Gastrocnemius medialis (tissue), 4 donors: ENCODE results near the gene CYP2R1. TPM values are rescaled to one million over a fixed set of nuclear protein-coding genes. Genes with fewer than 3 reads are reported as not detected.

Experiments
- ATAC-seq, 2 donors: fragments of 150-250 bp; one replicate each; pipeline ENCODE4 v1.9.1; 2016
- DNase-seq, 2 donors: peaks; one replicate each; pipeline ENCODE4 v3.0.0-alpha.2; 2019
- H3K27ac ChIP-seq, 4 donors: fragments of 200-600 bp; sonication (generic); 1 replicate in 1 of 4; 2 replicates in 3 of 4; pipeline ENCODE4 v1.5.1; 2016 to 2018; ENCODE audit warnings: mild to moderate bottlenecking in 2 of 4, moderate library complexity in 1 of 4
- H3K27me3 ChIP-seq, 3 donors: fragments of 200-600 bp; sonication (generic) in 2 of 3; 1 replicate in 1 of 3; 2 replicates in 2 of 3; pipeline versions ENCODE4 v1.5.1 to v1.6.0; 2016 to 2019; ENCODE audit warnings: mild to moderate bottlenecking in 1 of 3, moderate library complexity in 1 of 3
- H3K36me3 ChIP-seq, 2 donors: fragments of 200-600 bp; sonication (generic) in 1 of 2; one replicate each; pipeline ENCODE4 v1.5.1; 2017 to 2018
- H3K4me1 ChIP-seq, 2 donors: fragments of 200-600 bp; sonication (generic) in 1 of 2; one replicate each; pipeline ENCODE4 v1.5.1; 2016 to 2017; ENCODE audit warnings: mild to moderate bottlenecking in 2 of 2
- H3K4me3 ChIP-seq, 4 donors: fragments of 200-600 bp; sonication (generic) in 3 of 4; 1 replicate in 1 of 4; 2 replicates in 3 of 4; pipeline ENCODE4 v1.5.1; 2016 to 2019; ENCODE audit warnings: mild to moderate bottlenecking in 2 of 4
- H3K9me3 ChIP-seq, 3 donors: fragments of 200-600 bp; sonication (generic) in 2 of 3; 1 replicate in 1 of 3; 2 replicates in 2 of 3; pipeline ENCODE4 v1.5.1; 2016 to 2019
- CTCF ChIP-seq, 5 experiments: fragments of 450-650 bp in 3 of 5; fragments of 200-600 bp in 2 of 5; sonication (generic) in 2 of 5; IDR thresholded peaks in 4 of 5; conservative IDR thresholded peaks in 1 of 5; 1 replicate in 4 of 5; 2 replicates in 1 of 5; pipeline ENCODE4 v1.5.1; 2016 to 2019; ENCODE audit warnings: antibody characterized with exemption in 5 of 5, mild to moderate bottlenecking in 3 of 5, moderate library complexity in 3 of 5
- POLR2A ChIP-seq, 2 donors: fragments of 450-650 bp; IDR thresholded peaks; one replicate each; pipeline ENCODE4 v1.6.1; 2017; ENCODE audit warnings: antibody characterized with exemption in 2 of 2, mild to moderate bottlenecking in 2 of 2, moderate library complexity in 2 of 2
- in situ Hi-C, 4 donors: fragments of 200-750 bp; cut with MboI; loops; one replicate each; pipeline versions ENCODE4 v1.15.0 to v1.8.0; 2017; ENCODE audit warnings: low sequenced_read_pairs in 4 of 4
- intact Hi-C: fragments of 100-400 bp; cut with DNase I; formaldehyde crosslinking; loops from one replicate; pipeline ENCODE4 v1.15.1; 2023; ENCODE audit warnings: low total_unique reads
- total RNA-seq, 4 donors: library from RNA; depleted of rRNA; stranded (reverse); fragments of >200 nt; gene quantifications; one replicate each; pipeline versions ENCODE4 v1.1.0 to v1.2.3, GENCODE V29; 2016

CYP2R1 gene
- total RNA-seq, 4 donors from 2014 or later = 4.6 to 9.2 (median 4.8) TPM

GRCh38 chr11:14898355-14898754 is 6.3 kb upstream of the CYP2R1 start:
- H3K4me1 ChIP-seq = no peaks in the 10 kb centered on the region
- TF ChIP-seq POLR2A (IDR thresholded peaks at IDR 0.05) = no peak
- TF ChIP-seq CTCF (IDR thresholded peaks at IDR 0.05 in 4 of 5, conservative IDR thresholded peaks at IDR 0.05 in 1 of 5) = no peak
- DNase-seq (no peak), ATAC-seq (no peak)
- in situ Hi-C loops = loop anchor here (10.0 to 25.0 kb wide), 3 partner anchors 361 to 386 kb away; partner anchors contain the start of gene PSMA1 (in 3 of the 4)
- peaks cover 0 to 4% (median 0%) of the 10 kb centered on the region in 3 donors for H3K27me3 ChIP-seq
- no peak overlapping the region for H3K27ac ChIP-seq
- no peak overlapping the region for H3K4me3 ChIP-seq
- no peaks in the 10 kb centered on the region for H3K9me3 ChIP-seq
- intact Hi-C loops = no loop called here
- no peaks in the 10 kb centered on the region for H3K36me3 ChIP-seq

GRCh38 chr11:14894657-14895598 is 2.9 kb upstream of the CYP2R1 start:
- TF ChIP-seq POLR2A (IDR thresholded peaks at IDR 0.05) (no peak), CTCF (IDR thresholded peaks at IDR 0.05 in 4 of 5, conservative IDR thresholded peaks at IDR 0.05 in 1 of 5) (no peak)
- no peak for ATAC-seq
- Histone ChIP-seq H3K27ac (no peak overlapping the region), H3K9me3 (no peaks in the 10 kb centered on the region), H3K4me3 (no peak overlapping the region), H3K4me1 (peaks cover 4 to 10% of the 10 kb centered on the region in 2 donors), H3K27me3 (no peaks in the 10 kb centered on the region), H3K36me3 (no peaks in the 10 kb centered on the region)
- intact Hi-C loops (no loop called here), in situ Hi-C loops (loop anchor here (10.0 to 25.0 kb wide), 3 partner anchors 358 to 383 kb away; partner anchors contain the start of gene PSMA1 (in 3 of the 4))
- peak; percentile 19 to 27 for DNase-seq

GRCh38 chr11:14892577-14892976 is 546 bp upstream of the CYP2R1 start:
- Histone ChIP-seq H3K4me3 (peak overlapping the region; percentile 75 to 97 (median 87)), H3K27me3 (no peaks in the 10 kb centered on the region), H3K27ac (peak overlapping the region; percentile 87 to 94 (median 89)), H3K4me1 (peaks cover 9 to 21% of the 10 kb centered on the region in 2 donors), H3K9me3 (no peaks in the 10 kb centered on the region), H3K36me3 (no peaks in the 10 kb centered on the region)
- DNase-seq (no peak), ATAC-seq (no peak)
- intact Hi-C loops = loop anchor here (2.0 kb wide), 1 partner anchor 88 kb away; no protein-coding TSS in a partner anchor
- in situ Hi-C loops = loop anchor here (10.0 to 25.0 kb wide), 3 partner anchors 355 to 380 kb away; partner anchors contain the start of gene PSMA1 (in 3 of the 4)
- no peak for TF ChIP-seq CTCF (IDR thresholded peaks at IDR 0.05 in 4 of 5, conservative IDR thresholded peaks at IDR 0.05 in 1 of 5)
- TF ChIP-seq POLR2A (IDR thresholded peaks at IDR 0.05) = no peak

GRCh38 chr11:14891143-14892035 is 642 bp downstream of the CYP2R1 start:
- peak overlapping the region; percentile 87 to 94 (median 89) for H3K27ac ChIP-seq

More at GRCh38 chr11:14891143-14892035, 642 bp downstream of the CYP2R1 start:
- peaks cover 9 to 21% of the 10 kb centered on the region in 2 donors for H3K4me1 ChIP-seq
- ATAC-seq (peak; percentile 86 to 89), DNase-seq (peak; percentile 72 to 82)
- no peaks in the 10 kb centered on the region for H3K9me3 ChIP-seq
- H3K27me3 ChIP-seq = no peaks in the 10 kb centered on the region
- no peaks in the 10 kb centered on the region for H3K36me3 ChIP-seq
- in situ Hi-C loops = loop anchor here (10.0 to 25.0 kb wide), 3 partner anchors 354 to 379 kb away; partner anchors contain the start of gene PSMA1 (in 3 of the 4)
- peak overlapping the region; percentile 75 to 97 (median 87) for H3K4me3 ChIP-seq
- TF ChIP-seq POLR2A (IDR thresholded peaks at IDR 0.05) (peak; percentile 43 to 61), CTCF (IDR thresholded peaks at IDR 0.05 in 4 of 5, conservative IDR thresholded peaks at IDR 0.05 in 1 of 5) (peak in 1 of 5 experiments; percentile 19)
- intact Hi-C loops = loop anchor here (1.0 to 2.0 kb wide), 2 partner anchors 89 to 371 kb away; partner anchors contain the start of gene PSMA1
